ENCODE measurements around the gene NLGN1.

NLGN1 gene

DNA sequence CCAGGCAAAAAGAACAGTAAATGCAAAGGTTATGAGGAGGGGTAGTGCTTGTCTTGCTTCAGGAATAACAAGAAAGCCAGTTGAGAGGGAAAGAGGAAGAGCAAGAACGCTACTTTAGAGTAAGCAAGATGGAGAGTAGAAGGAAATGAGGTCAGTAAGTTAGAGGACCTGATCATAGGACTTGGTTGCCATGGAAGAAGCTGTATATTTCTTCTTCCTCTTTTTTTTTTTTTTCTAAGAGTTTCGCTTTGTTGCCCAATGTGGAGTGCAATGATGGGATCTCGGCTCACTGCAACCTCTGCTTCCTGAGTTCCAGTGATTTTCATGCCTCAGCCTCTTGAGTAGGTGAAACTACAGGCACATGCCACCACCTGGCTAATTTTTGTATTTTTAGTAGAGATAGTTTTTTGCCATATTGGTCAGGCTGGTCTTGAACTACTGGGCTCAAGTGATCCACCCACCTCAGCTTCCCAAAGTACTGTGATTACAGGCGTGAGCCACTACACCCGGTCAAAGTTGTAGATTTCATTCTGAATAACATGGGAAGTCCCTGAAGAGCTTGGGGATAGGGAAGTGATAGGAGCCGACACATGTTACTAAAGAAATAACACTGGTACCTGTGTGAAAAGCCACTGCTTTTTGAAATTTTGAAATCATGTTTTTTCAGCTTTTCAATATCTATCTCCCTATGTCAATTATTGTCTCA, 933.7 kb downstream of the NLGN1 start:
- no peak for DNase-seq (ENCODE audit: low read depth in 2 of 2)

DNA sequence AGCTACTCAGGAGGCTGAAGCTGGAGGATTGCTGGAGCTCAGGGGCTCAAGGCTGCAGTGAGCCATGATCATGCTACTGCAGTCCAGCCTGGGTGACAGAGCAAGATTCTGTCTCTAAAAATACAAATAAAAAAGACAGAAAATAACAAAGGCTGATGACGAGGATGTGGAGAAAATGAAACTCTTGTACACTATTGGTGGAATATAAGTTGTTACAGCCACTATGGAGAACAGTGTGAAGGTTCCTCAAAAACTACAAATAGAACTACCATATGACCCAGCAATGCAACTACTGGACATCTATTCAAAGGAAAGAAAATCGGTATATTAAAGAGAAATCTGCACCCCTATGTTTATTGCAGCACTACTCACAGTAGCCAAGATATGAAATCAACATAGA, 934.8 kb downstream of the NLGN1 start:
- no peak for DNase-seq (ENCODE audit: low read depth in 2 of 2)

DNA sequence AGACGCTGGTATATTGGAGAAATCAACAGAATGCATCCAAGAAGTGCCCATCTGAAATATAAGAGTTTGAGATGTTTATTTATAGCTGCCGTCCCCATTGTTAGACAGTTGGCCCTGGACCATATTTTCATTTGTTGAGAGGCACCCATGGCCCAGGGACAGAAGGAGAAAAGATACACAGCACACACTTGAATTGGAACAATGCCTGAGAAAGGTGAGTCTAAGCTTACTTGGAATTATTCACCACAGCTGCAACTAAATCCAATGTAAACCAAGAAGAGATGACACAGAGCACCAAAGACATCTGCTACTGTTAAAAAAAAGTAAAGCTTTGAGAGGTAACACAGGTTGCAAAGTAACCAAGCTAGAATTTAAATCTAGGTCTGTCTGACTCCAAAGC, 936.1 kb downstream of the NLGN1 start:
- no peak for DNase-seq (ENCODE audit: low read depth in 2 of 2)

DNA sequence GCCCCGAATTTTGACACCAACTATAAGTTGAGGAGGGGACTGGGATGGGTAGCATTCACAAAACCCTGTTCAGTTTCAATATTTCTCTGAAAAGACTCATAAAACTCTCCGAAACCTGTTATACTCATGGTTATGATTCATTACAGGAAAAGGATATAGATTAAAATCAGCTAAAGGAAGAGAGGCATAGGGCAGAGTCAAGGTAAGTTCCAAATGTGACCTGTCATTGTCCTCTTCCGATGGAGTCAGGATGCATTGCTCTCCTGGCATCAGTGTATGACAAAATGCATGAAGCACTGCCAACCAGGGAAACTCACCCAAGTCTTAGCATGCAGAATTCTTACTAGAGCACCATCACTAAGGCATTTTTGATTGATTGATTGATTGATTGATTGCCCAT, 936.6 kb downstream of the NLGN1 start:
- DNase-seq (ENCODE audit: low read depth in 2 of 2), result no peak

DNA sequence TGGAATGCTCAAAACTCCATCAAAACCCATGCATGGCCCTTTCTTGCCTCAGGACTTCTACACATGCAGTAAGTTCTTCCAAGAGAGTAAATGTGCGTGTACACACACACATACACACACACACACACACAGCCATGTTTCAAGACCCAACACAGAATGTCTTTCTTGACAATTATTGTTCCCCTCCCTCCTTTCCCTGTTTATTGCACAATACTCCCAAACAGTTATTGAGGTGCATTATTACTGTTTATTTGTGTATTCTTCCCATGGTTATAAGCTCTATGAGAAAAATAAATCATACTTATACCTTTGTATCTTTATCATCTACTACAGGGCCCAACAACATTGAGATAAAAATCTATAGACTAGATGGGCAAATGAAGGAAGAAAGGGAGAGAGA, 937.8 kb downstream of the NLGN1 start:
- DNase-seq (ENCODE audit: low read depth in 2 of 2), result no peak

DNA sequence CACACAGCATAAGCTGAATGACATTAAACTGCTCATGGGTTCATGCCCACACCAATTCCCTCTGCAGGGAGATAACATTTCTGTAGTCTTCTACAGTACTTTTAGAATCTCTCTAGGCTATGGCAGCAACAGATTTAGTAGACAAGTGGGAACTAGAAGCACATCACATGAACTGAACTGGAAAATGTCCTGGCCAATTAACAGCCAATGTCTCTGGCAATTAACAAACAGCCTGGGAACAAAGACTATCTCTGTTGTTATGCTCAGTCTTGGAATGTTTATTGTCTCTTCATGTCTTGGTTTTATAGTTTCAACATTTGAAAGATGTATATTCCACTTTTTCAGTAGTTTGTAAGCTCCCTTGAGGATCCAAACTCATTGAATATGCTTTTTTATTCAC, 938.4 kb downstream of the NLGN1 start:
- no peak for DNase-seq (ENCODE audit: low read depth in 2 of 2)
